HCT116 (cell line): Measurements from ENCODE around the gene HYAL1.
A peak's percentile ranks its signal among the peaks of the same experiment; 100 is the strongest.

Experiments used
- CEBPB ChIP-seq: IDR thresholded peaks from 2 replicates; pipeline ENCODE4 v1.6.1; 2012; ENCODE audit warnings: low read depth
- ELF1 ChIP-seq: IDR thresholded peaks from 2 replicates; pipeline ENCODE4 v1.6.1; 2012; ENCODE audit warnings: low read depth, borderline replicate concordance
- POLR2A ChIP-seq: IDR thresholded peaks from 2 replicates; pipeline ENCODE4 v1.7.0; 2011; ENCODE audit warnings: borderline replicate concordance; ENCODE audit not compliant: insufficient read depth, insufficient read length; ENCODE audit errors: extremely low read depth
- TCF7L2 ChIP-seq: IDR thresholded peaks from 2 replicates; pipeline ENCODE4 v1.7.0; 2011; ENCODE audit warnings: borderline replicate concordance, inconsistent platforms; ENCODE audit not compliant: insufficient read depth, insufficient read length; ENCODE audit errors: extremely low read depth
- YY1 ChIP-seq: IDR thresholded peaks from 2 replicates; pipeline ENCODE4 v1.6.1; 2011; ENCODE audit warnings: low read length, low read depth, moderate library complexity, mild to moderate bottlenecking; ENCODE audit not compliant: insufficient replicate concordance; ENCODE audit errors: extremely low read depth
- ZNF274 ChIP-seq: fragments of 200-500 bp; sonication (Bioruptor generic); IDR thresholded peaks from 2 replicates; pipeline ENCODE4 v1.6.1; 2014; ENCODE audit warnings: mild to moderate bottlenecking, low read depth, low read length, inconsistent platforms
- TF ChIP-seq, protein P1 (sequence below), 3 experiments: fragments of 200-600 bp in 1 of 3; sonication (generic) in 1 of 3; IDR thresholded peaks in 2 of 3; conservative IDR thresholded peaks in 1 of 3; 2 replicates each; pipeline ENCODE4 v1.5.1; 2012 to 2017; ENCODE audit warnings: low read depth in 2 of 3, low read length in 2 of 3, antibody characterized with exemption in 1 of 3, borderline replicate concordance in 1 of 3, control low read depth in 1 of 3, mild to moderate bottlenecking in 1 of 3, mixed read lengths in 1 of 3, mixed run types in 1 of 3, moderate library complexity in 1 of 3; ENCODE audit not compliant: insufficient read depth in 1 of 3

DNA sequence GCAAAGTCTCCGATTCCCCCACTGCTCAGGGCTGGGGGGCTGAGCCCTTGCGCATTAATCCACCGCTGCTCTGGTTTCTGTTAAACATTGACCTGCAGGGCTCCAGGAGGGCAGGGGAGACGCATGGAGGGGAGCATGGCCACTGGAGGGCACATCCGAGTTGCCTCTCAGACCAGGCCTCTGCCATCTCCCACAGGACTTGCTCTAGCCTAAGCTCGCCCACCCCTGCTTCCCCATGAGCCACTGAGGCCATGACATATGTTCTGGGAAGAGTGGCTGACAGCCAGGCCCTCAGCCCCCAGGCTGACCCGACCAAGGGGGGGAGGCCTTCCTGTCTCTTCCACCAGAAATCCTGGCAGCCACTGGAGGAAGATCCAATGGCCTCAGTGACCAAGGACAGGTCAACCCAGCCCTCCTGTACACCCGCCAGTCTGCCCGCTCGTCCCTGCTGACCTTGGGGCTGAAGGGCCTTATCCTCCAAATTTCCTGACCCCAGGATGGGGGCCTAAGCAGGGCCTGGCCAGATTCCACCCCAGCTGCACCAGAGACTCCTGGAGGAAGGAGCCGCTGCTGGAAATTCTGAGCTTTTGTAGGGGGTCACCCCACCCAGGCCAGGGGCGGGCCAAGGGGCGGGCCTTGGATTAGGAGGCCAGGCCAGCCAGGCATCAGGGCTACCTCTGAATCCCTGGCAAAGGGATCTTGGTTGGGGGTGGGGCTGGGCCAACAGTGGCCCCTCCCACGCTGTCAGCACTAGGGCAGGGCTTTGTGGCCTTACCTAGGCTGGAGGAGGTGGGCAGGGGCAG is at the start of gene HYAL1:
- TF ChIP-seq, protein P1, sequence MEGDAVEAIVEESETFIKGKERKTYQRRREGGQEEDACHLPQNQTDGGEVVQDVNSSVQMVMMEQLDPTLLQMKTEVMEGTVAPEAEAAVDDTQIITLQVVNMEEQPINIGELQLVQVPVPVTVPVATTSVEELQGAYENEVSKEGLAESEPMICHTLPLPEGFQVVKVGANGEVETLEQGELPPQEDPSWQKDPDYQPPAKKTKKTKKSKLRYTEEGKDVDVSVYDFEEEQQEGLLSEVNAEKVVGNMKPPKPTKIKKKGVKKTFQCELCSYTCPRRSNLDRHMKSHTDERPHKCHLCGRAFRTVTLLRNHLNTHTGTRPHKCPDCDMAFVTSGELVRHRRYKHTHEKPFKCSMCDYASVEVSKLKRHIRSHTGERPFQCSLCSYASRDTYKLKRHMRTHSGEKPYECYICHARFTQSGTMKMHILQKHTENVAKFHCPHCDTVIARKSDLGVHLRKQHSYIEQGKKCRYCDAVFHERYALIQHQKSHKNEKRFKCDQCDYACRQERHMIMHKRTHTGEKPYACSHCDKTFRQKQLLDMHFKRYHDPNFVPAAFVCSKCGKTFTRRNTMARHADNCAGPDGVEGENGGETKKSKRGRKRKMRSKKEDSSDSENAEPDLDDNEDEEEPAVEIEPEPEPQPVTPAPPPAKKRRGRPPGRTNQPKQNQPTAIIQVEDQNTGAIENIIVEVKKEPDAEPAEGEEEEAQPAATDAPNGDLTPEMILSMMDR (IDR thresholded peaks at IDR 0.05 in 2 of 3, conservative IDR thresholded peaks at IDR 0.05 in 1 of 3; ENCODE audit: borderline replicate concordance in 1 of 3, insufficient read depth in 1 of 3, low read depth in 2 of 3, low read length in 2 of 3): peak in 2 of 3 experiments; percentile 35 to 46; a peak in 4 of 6 replicates
- TF ChIP-seq CEBPB (no peak), ZNF274 (no peak), YY1 (no peak), ELF1 (no peak), POLR2A (peak; percentile 30), TCF7L2 (no peak)
